Inflammatory macrophage treated with lipopolysaccharide for 4 hours (primary cell): Measurements from ENCODE around the gene LAMB1.
"Not testable (repeated sequence)": the region's sequence is repeated elsewhere in the genome, so short reads cannot be mapped to it uniquely, and the experiment has no call there.

Source experiments
- DNase-seq: peaks from one replicate; pipeline ENCODE4 v3.0.0-alpha.2; 2020

Gene LAMB1

GRCh38 chr7:107967420-107967819 is 35.5 kb downstream of the LAMB1 start:
- DNase-seq = no peak

GRCh38 chr7:107966711-107967110 is 36.2 kb downstream of the LAMB1 start:
- DNase-seq = no peak

DNA sequence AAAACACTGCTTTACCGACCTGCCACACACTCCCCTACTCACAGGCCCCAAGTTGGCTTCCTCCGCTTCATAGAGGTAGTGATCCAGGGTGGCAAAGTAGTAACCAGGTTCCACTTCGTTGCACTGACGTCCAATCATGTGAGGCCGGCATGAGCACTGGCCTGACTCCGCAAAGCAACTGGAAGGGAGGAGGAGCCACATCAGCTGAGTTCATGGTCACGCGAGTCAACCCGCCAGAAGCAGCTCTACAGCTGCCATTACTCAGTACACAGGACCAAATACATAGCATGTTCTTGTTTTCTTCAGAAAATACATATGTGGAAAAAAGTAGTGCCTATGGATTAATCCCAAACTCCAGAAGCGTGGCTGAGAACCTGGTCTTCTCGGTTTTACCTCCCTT is 38.5 kb downstream of the LAMB1 start:
- DNase-seq = no peak

DNA sequence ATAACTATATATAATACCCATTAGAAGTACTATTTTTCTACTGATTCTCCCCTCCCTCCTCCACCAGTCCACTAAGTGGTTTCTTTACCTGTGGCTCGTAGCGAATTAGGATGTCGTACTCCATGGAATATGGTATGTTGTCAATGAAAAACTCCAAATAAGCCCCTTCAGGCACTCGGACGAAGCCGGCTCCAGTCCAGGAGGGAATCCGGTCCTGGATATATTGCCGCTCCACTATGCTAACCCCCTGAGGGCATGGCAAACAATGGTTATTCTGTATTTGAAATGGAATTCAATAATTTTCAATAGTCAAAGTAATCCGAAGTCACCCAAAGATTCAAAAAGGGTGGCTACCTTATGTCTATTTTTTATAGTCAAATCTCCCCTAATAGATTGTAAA is 40.1 kb downstream of the LAMB1 start:
- DNase-seq = no peak

- DNase-seq = no peak
Observed at GRCh38 chr7:107961405-107961804, 41.6 kb downstream of the LAMB1 start.

DNA sequence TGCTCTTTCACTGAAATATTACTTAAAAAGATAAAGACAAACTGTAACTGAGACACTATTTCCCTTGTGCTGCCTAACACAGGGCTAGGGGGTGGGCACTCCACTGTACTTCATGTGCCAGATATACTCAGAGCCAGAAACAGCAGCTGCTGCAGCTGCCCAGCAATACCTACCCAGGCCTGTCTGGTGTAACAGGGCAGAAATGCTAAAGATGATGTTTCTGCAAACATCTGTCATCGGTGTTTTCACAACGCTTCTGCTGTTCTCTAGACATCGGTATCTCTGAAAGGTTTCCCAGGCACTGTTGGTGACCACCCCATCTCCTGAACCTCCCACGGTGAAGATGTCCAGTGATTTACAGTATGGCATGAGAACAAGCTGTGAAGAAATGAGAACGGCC is 42.7 kb downstream of the LAMB1 start:
- no peak for DNase-seq

DNA sequence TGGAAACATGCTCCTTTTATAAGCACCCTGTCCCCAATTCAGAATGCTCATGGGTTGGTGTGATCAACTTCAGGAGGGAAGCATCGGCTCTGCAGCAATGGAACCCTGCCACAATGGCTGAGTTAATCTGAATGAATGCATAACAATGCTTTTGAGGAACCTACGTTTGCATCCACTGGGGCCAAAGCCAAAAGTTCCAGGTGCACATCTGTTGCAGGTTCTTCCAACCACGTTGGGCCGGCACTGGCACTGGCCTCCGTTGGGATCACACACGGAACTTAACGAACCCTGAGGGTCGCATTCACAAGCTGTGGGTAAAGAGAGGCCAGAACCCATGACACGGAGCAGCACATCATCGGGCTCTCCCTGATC is 43.4 kb downstream of the LAMB1 start:
- DNase-seq = no peak

DNA sequence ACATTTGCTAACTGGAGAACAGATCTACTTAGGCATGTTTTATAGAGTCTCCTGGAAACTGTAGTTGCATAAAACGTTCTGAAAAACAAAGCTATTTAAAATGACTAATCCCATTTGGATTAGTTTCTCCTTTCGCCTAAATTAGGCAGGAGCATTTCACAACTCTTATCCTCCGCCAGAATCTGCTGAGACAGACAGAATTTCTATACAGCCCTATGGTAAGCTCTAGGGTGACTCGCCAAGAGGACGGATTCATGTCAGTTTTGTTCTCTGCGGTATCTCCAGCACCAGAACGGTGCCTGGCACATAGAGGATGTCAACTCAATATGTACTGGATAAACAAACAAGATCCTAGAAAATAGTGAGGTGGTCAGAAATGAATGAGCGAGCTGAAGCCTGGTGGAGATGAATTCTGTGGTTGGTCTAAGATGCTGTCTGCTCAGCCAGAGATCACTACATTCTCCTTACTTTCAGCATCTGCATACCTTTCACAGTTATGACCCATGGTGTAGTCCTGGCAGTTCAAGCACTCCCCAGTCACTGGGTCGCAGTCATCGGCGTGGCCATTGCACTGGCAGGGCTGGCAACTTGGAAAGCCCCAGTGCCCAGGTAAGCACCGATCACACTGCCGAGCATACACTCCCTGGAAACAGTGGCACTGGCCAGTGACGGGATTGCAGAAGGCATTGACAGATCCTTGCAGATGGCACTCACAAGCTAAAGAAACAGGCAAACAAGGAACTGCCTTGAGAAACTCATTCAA is 44.0 kb downstream of the LAMB1 start:
- DNase-seq = peak; percentile 54

GRCh38 chr7:107957436-107957835 is 45.5 kb downstream of the LAMB1 start:
- no peak for DNase-seq

GRCh38 chr7:107956950-107957349 is 46.0 kb downstream of the LAMB1 start:
- not testable (repeated sequence) for DNase-seq

GRCh38 chr7:107955394-107955793 is 47.6 kb downstream of the LAMB1 start:
- no peak for DNase-seq

- no peak for DNase-seq
Observed at GRCh38 chr7:107953924-107954303, 49.0 kb downstream of the LAMB1 start.

DNA sequence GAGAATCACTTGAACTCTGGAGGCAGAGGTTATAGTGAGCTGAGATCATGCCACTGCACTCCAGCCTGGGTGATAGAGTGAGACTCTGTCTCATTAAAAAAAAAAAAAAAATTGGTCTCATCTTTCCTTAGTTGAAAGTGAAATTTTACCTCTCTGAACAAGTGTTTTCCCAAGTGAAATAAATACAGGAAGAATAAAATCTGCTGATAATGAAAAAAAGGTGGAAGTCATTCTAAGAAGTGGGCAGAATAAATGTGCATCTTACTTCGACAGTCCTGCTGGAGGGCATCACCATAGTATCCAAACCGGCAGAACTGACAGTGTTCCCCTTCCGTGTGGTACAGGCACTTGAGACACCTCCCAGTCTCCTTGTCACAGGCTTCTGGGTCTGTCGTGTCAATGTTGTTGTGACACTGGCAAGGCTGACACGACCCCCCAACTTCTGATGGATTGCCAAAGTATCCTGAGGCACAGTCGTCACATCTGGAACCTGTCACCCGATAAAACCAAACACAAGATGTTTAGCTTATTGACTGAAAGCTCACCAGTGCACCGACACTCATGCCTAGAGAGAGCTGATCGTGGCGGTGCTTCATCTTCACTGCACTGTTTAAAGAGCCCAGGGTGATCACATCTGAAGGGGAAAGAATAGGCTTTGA is 49.6 kb downstream of the LAMB1 start:
- DNase-seq = no peak

DNA sequence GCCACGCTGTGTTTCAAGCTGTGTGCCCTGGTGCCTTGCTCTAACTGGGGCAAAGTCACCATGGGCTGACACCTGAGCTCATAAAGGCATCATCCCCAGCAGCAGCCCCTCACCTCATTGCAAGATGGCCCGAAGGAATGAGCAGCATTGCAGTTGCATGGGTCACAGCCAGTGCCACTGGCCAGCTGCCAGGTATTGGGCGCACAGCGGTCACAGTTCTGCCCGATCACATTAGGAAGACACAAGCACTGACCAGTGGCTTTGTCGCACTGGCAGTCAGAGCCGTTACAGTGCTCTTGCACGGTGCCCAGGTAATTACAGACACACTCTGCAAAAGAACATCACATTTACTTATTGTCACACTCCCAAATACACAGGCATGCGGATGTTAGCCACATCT is 51.1 kb downstream of the LAMB1 start:
- DNase-seq = no peak

DNA sequence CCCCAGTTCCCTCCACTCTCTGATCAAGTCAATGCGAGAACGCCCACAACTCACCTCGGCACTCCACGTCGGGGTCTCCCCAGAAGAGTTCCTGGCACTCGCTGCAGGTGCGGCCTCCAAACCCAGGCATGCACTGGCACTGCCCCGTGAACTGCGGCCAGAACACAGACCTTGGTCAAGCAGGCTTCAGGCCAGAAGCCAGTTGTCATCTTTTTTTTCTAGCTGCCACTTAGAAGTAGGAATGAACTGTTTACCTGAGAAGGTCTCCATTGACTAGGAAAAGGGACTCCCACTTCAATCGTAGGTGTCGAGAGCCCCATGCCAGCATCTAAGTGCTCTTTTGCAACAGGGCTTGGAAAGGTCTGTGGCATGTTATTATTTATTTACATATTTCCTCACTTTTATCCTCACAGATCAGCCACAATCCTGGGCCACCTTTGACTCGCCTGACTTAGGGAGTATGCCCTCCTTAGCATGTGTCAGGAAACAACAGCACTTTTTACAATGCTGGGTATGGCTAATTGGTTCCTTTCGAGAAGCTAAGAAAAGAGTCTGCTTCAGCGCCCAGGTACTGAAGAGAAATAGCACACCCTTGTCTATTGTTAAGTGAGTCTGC is 51.7 kb downstream of the LAMB1 start:
- DNase-seq = no peak

- no peak for DNase-seq
Observed at GRCh38 chr7:107949443-107949935, 53.5 kb downstream of the LAMB1 start.

- no peak for DNase-seq
Observed at GRCh38 chr7:107948645-107949442, 54.1 kb downstream of the LAMB1 start.

DNA sequence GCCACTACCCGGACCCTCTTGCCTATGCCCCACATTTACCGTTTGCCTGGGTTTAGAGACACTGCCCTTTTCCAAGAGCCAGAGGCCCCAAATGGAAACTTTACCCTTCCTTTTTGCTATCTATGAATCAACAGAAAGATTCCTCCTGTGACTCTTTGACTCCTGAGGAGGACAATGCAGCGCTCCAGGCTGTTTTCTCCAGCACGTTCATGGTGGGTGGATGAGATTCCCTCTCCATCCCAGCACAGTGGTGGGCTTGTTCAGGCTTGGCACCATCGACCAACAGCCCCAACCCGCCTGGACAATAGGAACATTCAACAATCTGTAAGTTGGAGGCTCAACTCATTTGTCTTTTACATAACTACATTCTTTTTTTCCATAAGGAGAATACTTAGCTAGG is 56.1 kb downstream of the LAMB1 start:
- DNase-seq = no peak

DNA sequence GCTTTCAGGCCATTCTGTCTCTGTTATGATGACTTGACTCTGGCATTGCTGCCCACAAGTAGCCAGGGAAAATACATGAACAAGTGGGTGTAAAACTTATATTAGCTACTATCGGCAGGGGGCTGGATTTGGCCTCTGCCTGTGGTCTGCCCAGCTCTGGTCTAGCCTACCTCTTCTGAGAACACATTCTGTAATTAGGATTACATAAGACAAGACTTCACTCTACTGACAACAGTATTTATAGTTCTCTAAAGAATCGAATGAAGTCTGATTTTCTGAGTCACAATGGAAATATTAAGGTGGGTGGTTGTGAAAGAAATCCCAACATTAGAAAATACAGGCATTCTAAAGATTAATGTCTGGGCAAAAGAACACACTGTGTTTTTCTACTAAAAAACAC is 56.5 kb downstream of the LAMB1 start:
- DNase-seq = no peak

DNA sequence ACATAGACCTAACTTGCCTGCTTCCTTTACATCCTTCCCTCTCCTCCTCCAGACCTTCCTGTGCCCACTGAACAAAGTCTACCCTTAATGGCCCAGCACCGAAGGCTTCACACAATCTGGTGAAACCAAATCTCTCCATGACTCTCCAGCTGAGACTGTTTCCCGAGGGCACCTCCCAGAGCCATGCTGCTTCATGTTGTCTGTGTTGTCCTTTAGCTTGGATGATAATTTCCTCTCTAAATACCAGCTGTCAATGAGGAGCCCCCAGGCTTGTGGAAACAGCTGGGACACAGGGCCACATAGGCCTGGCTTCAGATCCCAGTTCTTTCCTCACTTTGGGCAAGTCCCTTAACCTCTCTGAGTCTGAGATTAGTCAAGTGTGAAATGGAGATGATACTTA is 57.6 kb downstream of the LAMB1 start:
- DNase-seq = no peak

DNA sequence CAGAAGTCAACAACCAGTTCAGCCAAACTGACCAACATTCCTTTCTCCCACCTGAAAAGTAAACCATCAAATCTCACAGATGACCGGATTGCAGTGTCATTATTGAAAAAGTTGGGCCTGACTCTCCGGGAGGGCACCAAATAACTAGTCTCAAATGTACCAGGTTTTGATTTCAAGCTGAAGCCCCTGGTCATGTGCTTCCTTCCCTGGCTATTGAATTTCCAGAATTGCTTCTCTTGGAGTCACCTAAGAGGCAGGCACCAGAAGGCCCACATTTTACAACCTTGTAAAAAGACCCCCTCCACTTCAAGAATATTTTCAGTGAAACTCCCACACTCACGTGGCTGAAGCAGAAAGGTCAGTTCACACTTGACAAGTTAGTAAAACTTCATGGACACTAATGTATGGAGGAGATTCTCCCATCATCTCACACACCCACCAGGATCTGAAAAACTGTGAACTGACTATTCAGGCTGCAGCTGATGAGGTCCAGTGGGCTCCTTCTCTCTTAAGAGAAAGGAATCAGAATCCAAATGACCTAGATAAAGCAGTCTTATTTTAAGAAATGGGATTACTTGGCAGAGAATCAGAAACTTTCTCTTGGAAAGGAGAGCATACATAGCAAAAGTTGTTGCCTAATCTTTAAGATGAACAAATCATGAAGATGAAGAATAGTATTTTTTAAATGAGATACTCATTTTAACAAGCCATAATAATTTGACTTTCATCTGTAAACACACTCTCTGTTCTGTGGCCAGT is 58.4 kb downstream of the LAMB1 start:
- DNase-seq = no peak

- no peak for DNase-seq
Observed at GRCh38 chr7:107943018-107943417, 59.9 kb downstream of the LAMB1 start.

DNA sequence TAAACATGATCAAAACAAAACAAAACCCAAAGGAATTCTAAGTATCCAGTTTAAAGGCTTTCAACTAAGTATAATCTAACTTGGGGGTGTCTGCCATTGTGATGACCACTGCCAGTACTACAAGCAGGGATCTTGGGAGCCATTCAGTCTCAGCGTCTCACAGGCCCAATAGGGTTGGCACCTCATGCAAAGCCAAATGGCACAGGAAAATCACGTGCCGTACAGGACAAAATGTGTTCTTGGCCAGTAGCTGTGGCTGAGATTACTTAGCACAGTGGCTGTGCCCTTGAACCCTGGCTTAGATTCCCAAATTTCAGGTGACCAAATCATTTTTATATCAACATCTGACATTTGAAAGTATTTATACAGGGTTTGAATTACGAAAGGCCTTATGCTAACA is 62.0 kb downstream of the LAMB1 start:
- DNase-seq = no peak
